Trophoblast cell (in vitro differentiated cells and primary cell): ENCODE measurements around the gene GRIK4.

Experiments used
- DNase-seq, 2 donors: peaks; one replicate each; pipeline ENCODE4 v3.0.0-alpha.2; 2016
- H2AFZ ChIP-seq: 2 replicates; pipeline ENCODE4 v1.6.1; 2013; ENCODE audit warnings: low read length, moderate library complexity, mild to moderate bottlenecking; ENCODE audit not compliant: insufficient read depth, poor library complexity
- H2AK5ac ChIP-seq: 2 replicates; pipeline ENCODE4 v1.6.1; 2013; ENCODE audit warnings: mild to moderate bottlenecking, low read length
- H2BK120ac ChIP-seq: 2 replicates; pipeline ENCODE4 v1.6.1; 2013; ENCODE audit warnings: low read length, mild to moderate bottlenecking, moderate library complexity; ENCODE audit not compliant: insufficient read depth, poor library complexity
- H2BK12ac ChIP-seq: 2 replicates; pipeline ENCODE4 v1.6.1; 2013; ENCODE audit warnings: mild to moderate bottlenecking, low read length, moderate library complexity
- H2BK5ac ChIP-seq: 2 replicates; pipeline ENCODE4 v1.6.1; 2013; ENCODE audit warnings: low read length, low read depth, moderate library complexity, mild to moderate bottlenecking; ENCODE audit not compliant: poor library complexity
- H3K14ac ChIP-seq: 2 replicates; pipeline ENCODE4 v1.6.1; 2013; ENCODE audit warnings: mild to moderate bottlenecking, low read length
- H3K18ac ChIP-seq: 2 replicates; pipeline ENCODE4 v1.6.1; 2013; ENCODE audit warnings: mild to moderate bottlenecking, low read length
- H3K23ac ChIP-seq: 2 replicates; pipeline ENCODE4 v1.6.1; 2013; ENCODE audit warnings: low read length
- H3K27ac ChIP-seq: 2 replicates; pipeline ENCODE4 v1.5.1; 2013; ENCODE audit warnings: low read depth, mild to moderate bottlenecking, inconsistent platforms, low read length, moderate library complexity
- H3K27me3 ChIP-seq: 2 replicates; pipeline ENCODE4 v1.6.1; 2013; ENCODE audit warnings: inconsistent platforms, mild to moderate bottlenecking, low read length, moderate library complexity; ENCODE audit not compliant: insufficient read depth
- H3K36me3 ChIP-seq, 2 experiments: 1 replicate in 1 of 2; 2 replicates in 1 of 2; pipeline ENCODE4 v1.6.1; 2013; ENCODE audit warnings: low read length in 2 of 2, mild to moderate bottlenecking in 2 of 2, moderate library complexity in 1 of 2; ENCODE audit not compliant: insufficient read depth in 2 of 2, control insufficient read depth in 1 of 2
- H3K4ac ChIP-seq: 2 replicates; pipeline ENCODE4 v1.6.1; 2013; ENCODE audit warnings: low read depth, mild to moderate bottlenecking, low read length, moderate library complexity
- H3K4me1 ChIP-seq, 2 experiments: 1 replicate in 1 of 2; 2 replicates in 1 of 2; pipeline ENCODE4 v1.6.1; 2013; ENCODE audit warnings: low read length in 2 of 2, mild to moderate bottlenecking in 2 of 2, moderate library complexity in 1 of 2; ENCODE audit not compliant: insufficient read depth in 2 of 2, control insufficient read depth in 1 of 2
- H3K4me2 ChIP-seq: 2 replicates; pipeline ENCODE4 v1.6.1; 2013; ENCODE audit warnings: inconsistent platforms, mild to moderate bottlenecking, low read length, moderate library complexity
- H3K4me3 ChIP-seq: 2 replicates; pipeline ENCODE4 v1.5.1; 2013; ENCODE audit warnings: mild to moderate bottlenecking, low read depth, low read length, inconsistent platforms
- H3K79me1 ChIP-seq: one replicate; pipeline ENCODE4 v1.6.1; 2013; ENCODE audit warnings: low read length
- H3K79me2 ChIP-seq: 2 replicates; pipeline ENCODE4 v1.6.1; 2013; ENCODE audit warnings: low read length, mild to moderate bottlenecking; ENCODE audit not compliant: control insufficient read depth, insufficient read depth, poor library complexity
- H3K9ac ChIP-seq: 2 replicates; pipeline ENCODE4 v1.6.1; 2013; ENCODE audit warnings: mild to moderate bottlenecking, low read length
- H3K9me3 ChIP-seq: 2 replicates; pipeline ENCODE4 v1.6.1; 2013; ENCODE audit warnings: low read depth, mild to moderate bottlenecking, control low read depth, inconsistent platforms, low read length; ENCODE audit not compliant: insufficient read depth
- H4K12ac ChIP-seq: 2 replicates; pipeline ENCODE4 v1.6.1; 2013; ENCODE audit warnings: low read depth, mild to moderate bottlenecking, low read length, moderate library complexity
- H4K8ac ChIP-seq: 2 replicates; pipeline ENCODE4 v1.6.1; 2013; ENCODE audit warnings: low read depth, mild to moderate bottlenecking, low read length, moderate library complexity
- H4K91ac ChIP-seq: one replicate; pipeline ENCODE4 v1.6.1; 2013; ENCODE audit warnings: low read depth, mild to moderate bottlenecking, low read length, moderate library complexity
- WGBS: extraction: QIAGEN DNeasy Blood & Tissue Kit; methylation state at CpG from one replicate; pipeline ENCODE4 v1.1.7; 2013; ENCODE audit warnings: missing lambda C conversion rate; ENCODE audit not compliant: insufficient read length, insufficient coverage; ENCODE audit errors: extremely low coverage; 5-methylcytosine and 5-hydroxymethylcytosine counted together

The GRIK4 gene

GRCh38 chr11:120971825-120972224 lies 460.3 kb downstream of the GRIK4 start:
- DNase-seq = no peak
- no peak overlapping the region for H2AFZ ChIP-seq
- no CpG with 5 or more reads among the region's 4 CpGs for WGBS
- no peak overlapping the region for H2BK5ac ChIP-seq
- no peak overlapping the region for H3K18ac ChIP-seq
- H3K27me3 ChIP-seq = no peaks in the 10 kb centered on the region
- no peaks in the 10 kb centered on the region for H3K9me3 ChIP-seq
- H2BK12ac ChIP-seq = no peak overlapping the region
- H3K4me2 ChIP-seq = no peak overlapping the region
- no peak overlapping the region for H2BK120ac ChIP-seq
- H4K8ac ChIP-seq = no peak overlapping the region
- H3K9ac ChIP-seq = no peak overlapping the region
- no peaks in the 10 kb centered on the region for H3K4me1 ChIP-seq
- H3K4ac ChIP-seq = no peak overlapping the region
- no peak overlapping the region for H3K27ac ChIP-seq
- H4K12ac ChIP-seq = no peak overlapping the region
- H3K79me2 ChIP-seq = no peaks in the 10 kb centered on the region
- H4K91ac ChIP-seq = no peak overlapping the region
- no peak overlapping the region for H2AK5ac ChIP-seq
- H3K14ac ChIP-seq = no peak overlapping the region
- H3K23ac ChIP-seq = no peak overlapping the region
- H3K79me1 ChIP-seq = no peaks in the 10 kb centered on the region
- H3K4me3 ChIP-seq = no peak overlapping the region
- no peaks in the 10 kb centered on the region for H3K36me3 ChIP-seq

GRCh38 chr11:120972621-120973020 lies 461.1 kb downstream of the GRIK4 start:
- no CpG with 5 or more reads among the region's 6 CpGs for WGBS
- H3K23ac ChIP-seq = no peak overlapping the region

GRCh38 chr11:120973501-120973900 lies 462.0 kb downstream of the GRIK4 start:
- Histone ChIP-seq H3K79me2 (no peaks in the 10 kb centered on the region), H3K18ac (no peak overlapping the region), H2BK120ac (no peak overlapping the region), H3K9ac (no peak overlapping the region), H3K79me1 (no peaks in the 10 kb centered on the region), H2BK12ac (no peak overlapping the region), H4K12ac (no peak overlapping the region), H3K27me3 (no peaks in the 10 kb centered on the region), H3K4ac (no peak overlapping the region), H3K9me3 (no peaks in the 10 kb centered on the region), H3K23ac (no peak overlapping the region), H3K4me2 (no peak overlapping the region), H2AK5ac (no peak overlapping the region), H3K27ac (no peak overlapping the region), H4K91ac (no peak overlapping the region), H3K36me3 (no peaks in the 10 kb centered on the region), H2AFZ (no peak overlapping the region), H4K8ac (no peak overlapping the region), H3K4me1 (no peaks in the 10 kb centered on the region), H2BK5ac (no peak overlapping the region), H3K14ac (no peak overlapping the region), H3K4me3 (no peak overlapping the region)
- no CpG with 5 or more reads among the region's 7 CpGs for WGBS
- no peak for DNase-seq

More at GRCh38 chr11:120972621-120973020, 461.1 kb downstream of the GRIK4 start:
- Histone ChIP-seq H3K9me3 (no peaks in the 10 kb centered on the region), H2BK12ac (no peak overlapping the region), H3K4ac (no peak overlapping the region), H4K8ac (no peak overlapping the region), H2AFZ (no peak overlapping the region), H2AK5ac (no peak overlapping the region), H4K12ac (no peak overlapping the region), H2BK120ac (no peak overlapping the region), H3K4me3 (no peak overlapping the region), H3K14ac (no peak overlapping the region), H3K79me1 (no peaks in the 10 kb centered on the region), H3K4me2 (no peak overlapping the region), H3K18ac (no peak overlapping the region), H3K27me3 (no peaks in the 10 kb centered on the region), H2BK5ac (no peak overlapping the region), H3K79me2 (no peaks in the 10 kb centered on the region), H3K36me3 (no peaks in the 10 kb centered on the region), H3K27ac (no peak overlapping the region), H3K9ac (no peak overlapping the region), H4K91ac (no peak overlapping the region), H3K4me1 (no peaks in the 10 kb centered on the region)
- DNase-seq = no peak

- H3K4me2 ChIP-seq = no peak overlapping the region
- no peak overlapping the region for H4K8ac ChIP-seq
- no peak overlapping the region for H3K23ac ChIP-seq
- H4K91ac ChIP-seq = no peak overlapping the region
- H3K18ac ChIP-seq = no peak overlapping the region
- no peak overlapping the region for H2AK5ac ChIP-seq
- no peak overlapping the region for H3K27ac ChIP-seq
- no peak overlapping the region for H2BK5ac ChIP-seq
- H3K4me3 ChIP-seq = no peak overlapping the region
- no peaks in the 10 kb centered on the region for H3K9me3 ChIP-seq
- no CpG with 5 or more reads among the region's 9 CpGs for WGBS
- H3K14ac ChIP-seq = no peak overlapping the region
- H2BK12ac ChIP-seq = no peak overlapping the region
- H3K36me3 ChIP-seq = no peaks in the 10 kb centered on the region
- H3K4ac ChIP-seq = no peak overlapping the region
- no peak overlapping the region for H4K12ac ChIP-seq
- H3K9ac ChIP-seq = no peak overlapping the region
- no peak overlapping the region for H2BK120ac ChIP-seq
- no peak for DNase-seq
- no peaks in the 10 kb centered on the region for H3K4me1 ChIP-seq
- no peak overlapping the region for H2AFZ ChIP-seq
- no peaks in the 10 kb centered on the region for H3K27me3 ChIP-seq
- H3K79me1 ChIP-seq = no peaks in the 10 kb centered on the region
- no peaks in the 10 kb centered on the region for H3K79me2 ChIP-seq
These were observed 462.9 kb downstream of the GRIK4 start for GRCh38 chr11:120974466-120974865.
